GM23248 (cell line): ENCODE data around the gene ABHD14A. TPM values are rescaled to one million over a fixed set of nuclear protein-coding genes. Genes with fewer than 3 reads are reported as not detected.

Experiments used
- DNase-seq: peaks from one replicate; pipeline ENCODE4 v3.0.0-alpha.2; 2015
- H2AFZ ChIP-seq: fragments of 200-600 bp; sonication (generic); 2 replicates; pipeline ENCODE4 v1.6.1; 2016; ENCODE audit warnings: antibody characterized with exemption
- H3F3A ChIP-seq: fragments of 200-600 bp; sonication (generic); 2 replicates; pipeline ENCODE4 v1.6.1; 2016; ENCODE audit warnings: mild to moderate bottlenecking, antibody characterized with exemption, mixed run types; ENCODE audit not compliant: insufficient read depth
- H3K27ac ChIP-seq: fragments of 200-600 bp; sonication (generic); 2 replicates; pipeline ENCODE4 v1.5.1; 2016; ENCODE audit warnings: mild to moderate bottlenecking
- H3K27me3 ChIP-seq: fragments of 200-600 bp; sonication (generic); replicated peaks from 2 replicates; pipeline ENCODE4 v1.6.1; 2016; ENCODE audit warnings: mild to moderate bottlenecking; ENCODE audit not compliant: insufficient read depth
- H3K36me3 ChIP-seq: fragments of 200-600 bp; sonication (generic); 2 replicates; pipeline ENCODE4 v1.6.1; 2016; ENCODE audit warnings: low read depth, mild to moderate bottlenecking
- H3K4me1 ChIP-seq: fragments of 200-600 bp; sonication (generic); 2 replicates; pipeline ENCODE4 v1.6.1; 2016; ENCODE audit warnings: mild to moderate bottlenecking; ENCODE audit not compliant: insufficient read depth
- H3K4me2 ChIP-seq: fragments of 200-600 bp; sonication (generic); one replicate; pipeline ENCODE4 v1.6.1; 2016; ENCODE audit warnings: mild to moderate bottlenecking; ENCODE audit not compliant: unreplicated experiment
- H3K4me3 ChIP-seq: fragments of 200-600 bp; sonication (generic); 2 replicates; pipeline ENCODE4 v1.5.1; 2016; ENCODE audit warnings: mild to moderate bottlenecking
- H3K79me2 ChIP-seq: fragments of 200-600 bp; sonication (generic); 2 replicates; pipeline ENCODE4 v1.6.1; 2016; ENCODE audit warnings: mild to moderate bottlenecking; ENCODE audit not compliant: insufficient read depth
- H3K9ac ChIP-seq: fragments of 200-600 bp; sonication (generic); 2 replicates; pipeline ENCODE4 v1.6.1; 2016; ENCODE audit warnings: mild to moderate bottlenecking
- H3K9me2 ChIP-seq: fragments of 200-600 bp; sonication (generic); 2 replicates; pipeline ENCODE4 v1.6.1; 2016; ENCODE audit warnings: mixed run types, mild to moderate bottlenecking, moderate library complexity; ENCODE audit not compliant: insufficient read depth
- H3K9me3 ChIP-seq: fragments of 200-600 bp; sonication (generic); one replicate; pipeline ENCODE4 v1.6.1; 2017; ENCODE audit warnings: low read depth
- H4K20me1 ChIP-seq: fragments of 200-600 bp; sonication (generic); 2 replicates; pipeline ENCODE4 v1.6.0; 2016; ENCODE audit not compliant: insufficient read depth
- EZH2 ChIP-seq: fragments of 200-600 bp; sonication (generic); IDR thresholded peaks from 2 replicates; pipeline ENCODE4 v1.6.1; 2018; ENCODE audit warnings: antibody characterized with exemption, mild to moderate bottlenecking; ENCODE audit not compliant: insufficient read depth, poor library complexity, severe bottlenecking
- EZH2phosphoT487 ChIP-seq: fragments of 200-600 bp; sonication (generic); IDR thresholded peaks from 2 replicates; pipeline ENCODE4 v1.6.1; 2018; ENCODE audit warnings: antibody characterized with exemption, moderate library complexity, mild to moderate bottlenecking, low read depth; ENCODE audit not compliant: insufficient read depth
- WGBS, 2 experiments: methylation state at CpG; one replicate each; pipeline ENCODE4 v1.1.6; 2015 to 2017; ENCODE audit warnings: low lambda C conversion rate in 2 of 2, low coverage in 1 of 2; ENCODE audit errors: missing lambda C conversion rate in 2 of 2; 5-methylcytosine and 5-hydroxymethylcytosine counted together
- in situ Hi-C: fragments of 300-500 bp; cut with MboI; formaldehyde crosslinking; loops from 2 replicates; pipeline ENCODE4 v1.15.0; 2020
- polyA plus RNA-seq: library from polyadenylated mRNA; unstranded; fragments of >200 nt; fragmentation: Nextera tagmentation; extraction: Ambion mirVana; gene quantifications from 2 replicates; pipeline ENCODE4 v1.2.1, GENCODE V29; 2016
- total RNA-seq: library from RNA; depleted of rRNA; stranded (reverse); fragments of >200 nt; shearing (Covaris generic); gene quantifications from 2 replicates; pipeline ENCODE4 v1.2.3, GENCODE V29; 2014

Gene ABHD14A
- total and polyA plus RNA-seq, 2 experiments from 2014 or later = 35.5 to 37.9 TPM

DNA sequence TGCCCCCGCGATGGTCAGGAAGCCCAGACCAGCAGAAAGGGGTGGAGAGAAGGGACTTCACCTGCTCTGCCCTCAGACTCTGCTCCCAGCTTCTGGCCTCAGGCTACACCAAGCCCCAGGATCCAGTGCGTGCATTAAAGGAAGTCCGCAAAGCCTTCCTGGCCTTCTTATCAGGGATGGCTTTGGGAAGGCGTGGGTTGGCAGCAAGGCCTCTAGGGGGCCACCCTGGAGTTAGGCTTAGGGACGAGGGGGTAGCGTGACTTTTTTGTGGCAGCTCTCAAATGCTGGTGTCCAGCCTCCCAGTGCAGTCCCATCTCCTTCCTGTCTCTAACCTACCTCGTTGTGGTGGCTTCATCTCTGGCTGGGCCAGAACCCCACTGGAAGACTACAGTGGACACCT, 39.7 kb downstream of the ABHD14A start:
- no peak overlapping the region for H3K27ac ChIP-seq
- in situ Hi-C loops = no loop called here
- WGBS, 2 experiments = 92 to 93% methylated on average over 8 of the region's 8 CpGs

GRCh38 chr3:52015438-52016228, 40.8 kb downstream of the ABHD14A start:
- DNase-seq = no peak
- Histone ChIP-seq H3K4me1 (no peaks in the 10 kb centered on the region), H3K4me3 (no peak overlapping the region), H3K9me2 (no peaks in the 10 kb centered on the region), H3K27ac (no peak overlapping the region), H3K36me3 (no peaks in the 10 kb centered on the region), H4K20me1 (no peaks in the 10 kb centered on the region), H3K9me3 (no peaks in the 10 kb centered on the region), H3K27me3 (no peaks in the 10 kb centered on the region), H3K9ac (no peak overlapping the region), H3K79me2 (no peaks in the 10 kb centered on the region), H3F3A (no peaks in the 10 kb centered on the region), H3K4me2 (no peak overlapping the region), H2AFZ (no peak overlapping the region)
- in situ Hi-C loops = no loop called here
- 79 to 82% methylated on average over 12 to 13 of the region's 13 CpGs for WGBS, 2 experiments
- no peak for TF ChIP-seq EZH2phosphoT487
- no peak for TF ChIP-seq EZH2

More for the DNA sequence above, 39.7 kb downstream of the ABHD14A start:
- Histone ChIP-seq H3K9me2 (no peaks in the 10 kb centered on the region), H3K79me2 (no peaks in the 10 kb centered on the region), H3K4me3 (no peak overlapping the region), H3F3A (no peaks in the 10 kb centered on the region), H3K4me1 (no peaks in the 10 kb centered on the region), H3K27me3 (no peaks in the 10 kb centered on the region), H3K36me3 (no peaks in the 10 kb centered on the region), H3K9me3 (no peaks in the 10 kb centered on the region), H3K4me2 (no peak overlapping the region), H3K9ac (no peak overlapping the region), H2AFZ (no peak overlapping the region), H4K20me1 (no peaks in the 10 kb centered on the region)
- TF ChIP-seq EZH2 (no peak), EZH2phosphoT487 (no peak)
- DNase-seq = peak; percentile 33

DNA sequence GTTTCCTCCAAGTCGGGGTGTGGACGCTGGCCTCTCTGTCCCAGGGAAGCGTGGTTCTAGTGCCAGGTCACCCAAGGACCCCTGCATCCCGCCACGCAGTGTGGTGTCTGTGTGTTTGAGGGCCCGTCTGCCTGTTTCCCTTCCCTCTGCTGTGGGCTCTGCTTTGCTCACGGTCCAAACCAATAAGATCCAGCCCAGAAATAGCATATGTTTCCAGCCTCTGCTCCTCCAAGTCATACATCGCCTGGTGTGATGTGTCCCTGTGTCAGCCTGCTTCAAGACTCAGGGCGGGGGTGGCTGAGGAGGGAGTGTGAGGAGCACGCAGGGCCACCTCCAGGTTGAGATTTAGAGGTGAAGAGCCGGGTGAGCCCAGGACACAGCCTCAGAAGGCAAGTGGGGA, 42.7 kb downstream of the ABHD14A start:
- Histone ChIP-seq H3F3A (no peaks in the 10 kb centered on the region), H3K9me2 (no peaks in the 10 kb centered on the region), H2AFZ (no peak overlapping the region), H3K4me1 (no peaks in the 10 kb centered on the region), H3K4me3 (no peak overlapping the region), H3K36me3 (no peaks in the 10 kb centered on the region), H3K27me3 (no peaks in the 10 kb centered on the region), H3K4me2 (no peak overlapping the region), H3K9ac (no peak overlapping the region), H3K27ac (no peak overlapping the region), H3K79me2 (no peaks in the 10 kb centered on the region), H4K20me1 (no peaks in the 10 kb centered on the region), H3K9me3 (no peaks in the 10 kb centered on the region)
- in situ Hi-C loops = no loop called here
- peak; percentile 27 for DNase-seq
- 66 to 77% methylated on average over 11 of the region's 11 CpGs for WGBS, 2 experiments
- TF ChIP-seq EZH2phosphoT487 = no peak
- TF ChIP-seq EZH2 = no peak

GRCh38 chr3:52018319-52019000, 43.6 kb downstream of the ABHD14A start:
- no peaks in the 10 kb centered on the region for H3K9me2 ChIP-seq
- no peak for TF ChIP-seq EZH2phosphoT487
- TF ChIP-seq EZH2 = no peak
- in situ Hi-C loops = no loop called here
- H3K79me2 ChIP-seq = no peaks in the 10 kb centered on the region
- H3K9me3 ChIP-seq = no peaks in the 10 kb centered on the region
- H3K27ac ChIP-seq = no peak overlapping the region
- H4K20me1 ChIP-seq = no peaks in the 10 kb centered on the region
- no peak overlapping the region for H3K4me2 ChIP-seq
- no peaks in the 10 kb centered on the region for H3K27me3 ChIP-seq
- H3K36me3 ChIP-seq = no peaks in the 10 kb centered on the region
- peaks cover 4% of the 10 kb centered on the region; the same call in 1 of the 2 replicates for H3K4me1 ChIP-seq
- H3K9ac ChIP-seq = no peak overlapping the region
- DNase-seq = no peak
- no peak overlapping the region for H3K4me3 ChIP-seq
- no peak overlapping the region for H2AFZ ChIP-seq
- 92 to 93% methylated on average over 21 of the region's 21 CpGs for WGBS, 2 experiments
- no peaks in the 10 kb centered on the region for H3F3A ChIP-seq
